Mucosa of gallbladder (tissue), 1 donor: ENCODE data around the gene SUGCT. TPM values are rescaled to one million over a fixed set of nuclear protein-coding genes. Genes with fewer than 3 reads are reported as not detected.

Source experiments
- DNase-seq: peaks from one replicate; pipeline ENCODE4 v3.0.0-alpha.2; 2020; ENCODE audit warnings: low spot score
- total RNA-seq: library from RNA; stranded (reverse); gene quantifications from one replicate; pipeline ENCODE4 v1.2.1, GENCODE V29; 2021
- donor health status: DM: no; HTN: no; CAD: no.

SUGCT gene
- total RNA-seq, 1 donor from 2014 or later: 7.6 TPM

DNA sequence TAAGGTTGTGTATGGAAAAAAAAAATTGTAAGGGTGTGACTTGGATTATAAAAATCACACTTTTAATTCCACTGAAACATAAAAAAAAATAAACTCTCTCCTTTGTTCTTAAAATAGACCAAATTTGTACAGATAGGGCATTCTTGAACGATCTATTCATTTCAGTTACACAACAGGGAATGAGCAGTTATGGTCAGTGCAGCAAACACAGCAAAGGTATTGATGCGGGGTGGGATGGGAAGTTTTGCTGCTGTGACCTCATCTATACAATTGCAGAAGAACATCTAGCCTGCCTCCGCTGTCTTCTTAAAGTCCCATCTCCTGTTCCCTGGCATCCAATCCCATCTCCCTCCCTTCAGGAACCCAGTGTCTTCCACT lies 580.2 kb downstream of the SUGCT start:
- no peak for DNase-seq

DNA sequence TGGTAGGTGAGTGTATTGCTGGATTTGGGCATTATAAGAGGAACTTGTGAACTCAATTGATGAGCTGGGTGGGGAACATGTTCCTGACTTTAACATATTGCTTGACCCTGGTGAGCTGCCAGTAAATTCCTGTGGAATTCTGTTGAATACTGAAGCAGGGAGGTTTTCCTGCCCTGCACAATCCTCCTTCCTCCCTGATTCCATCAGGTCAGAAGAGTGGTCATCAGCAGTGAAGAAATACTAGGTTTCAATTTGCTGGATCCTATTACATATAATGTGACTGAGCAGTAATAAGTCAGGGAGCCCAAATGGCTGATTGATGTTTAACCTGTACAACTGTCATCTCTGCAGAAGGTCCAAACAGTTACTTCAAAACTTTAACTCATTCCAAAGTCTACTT lies 581.2 kb downstream of the SUGCT start:
- DNase-seq: no peak

DNA sequence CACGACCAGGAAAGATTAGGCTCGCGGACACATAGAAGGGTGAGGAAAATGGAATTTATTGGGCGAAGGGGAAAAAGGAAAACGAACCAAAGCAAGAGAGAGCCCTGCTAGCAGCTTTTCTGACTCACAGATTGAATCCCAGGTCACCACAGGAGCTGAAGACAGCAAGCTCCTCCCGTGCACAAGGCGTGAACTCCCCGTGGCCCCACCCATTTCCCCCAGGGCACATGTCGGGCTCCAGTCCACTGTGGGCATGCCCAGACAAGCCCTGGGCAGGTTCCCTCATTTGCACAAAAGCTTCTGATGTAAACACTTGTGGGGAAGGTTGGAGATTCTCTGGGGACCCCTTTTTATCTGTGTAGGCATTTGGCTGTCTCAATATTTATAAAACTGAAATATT lies 582.4 kb downstream of the SUGCT start:
- peak; percentile 24 for DNase-seq

DNA sequence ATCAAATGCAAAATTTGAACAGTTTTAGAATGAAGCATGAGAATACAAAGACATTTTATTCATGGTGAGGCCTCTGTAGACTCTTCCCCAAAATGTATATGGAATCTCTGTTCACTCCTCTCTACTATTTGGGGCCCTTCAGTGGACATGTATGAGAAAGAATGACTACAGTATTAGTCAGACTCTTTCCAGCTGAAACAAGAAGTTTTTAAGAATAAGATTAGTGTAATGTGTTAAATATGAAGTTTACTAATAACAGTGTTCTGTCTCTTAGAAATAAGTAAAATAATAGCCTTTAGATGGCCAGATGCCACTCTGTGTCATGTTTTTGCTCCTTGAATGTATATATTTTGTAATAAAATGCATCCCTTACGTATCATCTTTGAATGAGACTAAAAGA lies 585.6 kb downstream of the SUGCT start:
- no peak for DNase-seq

DNA sequence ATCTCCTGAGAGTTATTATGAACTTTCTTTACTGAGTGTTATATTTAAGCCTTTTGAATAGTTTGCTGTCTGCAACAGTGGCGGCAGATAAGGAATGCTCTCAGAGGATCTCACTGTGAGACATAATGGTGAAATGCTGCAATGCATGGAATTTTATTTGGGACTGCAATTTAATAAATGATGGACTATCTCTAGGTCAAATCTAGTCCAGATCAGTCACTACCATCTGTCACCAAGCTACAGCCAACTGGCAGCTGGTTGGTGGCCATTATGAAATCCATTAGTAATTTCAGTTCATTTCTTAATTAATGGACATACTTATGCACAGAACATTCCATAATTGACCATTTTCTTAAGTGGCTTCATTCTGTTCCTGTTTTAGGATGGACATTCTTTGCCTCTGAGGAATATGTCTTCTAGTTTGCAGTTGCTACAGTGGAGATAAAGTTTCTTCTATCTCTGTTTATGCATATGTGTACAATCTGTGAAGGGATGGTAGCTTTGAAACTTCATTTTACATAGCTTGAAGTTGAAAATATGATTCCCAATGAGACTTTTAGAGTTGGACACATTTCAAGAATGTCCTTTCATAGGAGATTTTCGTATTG lies 586.6 kb downstream of the SUGCT start:
- no peak for DNase-seq

DNA sequence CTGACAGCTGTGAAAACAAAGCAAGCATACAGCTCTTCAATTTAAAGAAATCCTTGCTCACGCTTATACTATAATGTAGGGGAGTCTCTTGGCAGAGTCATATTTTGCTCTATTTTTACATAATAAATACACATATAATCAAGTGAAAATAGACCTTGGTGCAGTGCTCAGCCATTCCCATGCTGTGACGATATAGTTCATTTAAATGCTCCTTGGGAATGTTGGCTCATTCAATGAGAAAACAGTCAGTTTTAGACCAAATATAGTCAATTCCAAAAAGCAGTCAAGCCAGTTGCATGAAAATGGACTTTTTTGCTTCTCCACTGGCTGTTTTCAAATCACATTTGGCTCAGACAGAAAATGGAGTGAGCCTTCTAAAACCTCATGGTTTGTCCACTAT lies 587.4 kb downstream of the SUGCT start:
- no peak for DNase-seq

DNA sequence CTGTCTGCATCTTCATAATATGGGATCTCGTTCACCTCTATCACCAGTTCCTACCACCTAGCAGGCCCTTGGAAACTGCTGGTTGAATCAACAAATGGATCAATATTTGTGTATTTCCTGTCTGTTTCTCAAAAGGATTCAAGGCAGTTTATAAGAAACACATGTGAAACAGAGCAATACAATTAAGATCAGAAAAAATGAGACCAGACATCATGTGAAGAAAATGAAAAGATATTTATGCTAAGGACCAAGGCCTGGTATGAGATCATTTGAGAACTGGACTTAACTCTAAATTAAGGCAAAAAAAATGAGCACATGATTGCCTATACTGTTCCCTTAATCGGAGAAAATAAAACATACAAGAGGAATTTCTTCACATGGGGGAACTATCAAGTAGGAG lies 589.0 kb downstream of the SUGCT start:
- no peak for DNase-seq

DNA sequence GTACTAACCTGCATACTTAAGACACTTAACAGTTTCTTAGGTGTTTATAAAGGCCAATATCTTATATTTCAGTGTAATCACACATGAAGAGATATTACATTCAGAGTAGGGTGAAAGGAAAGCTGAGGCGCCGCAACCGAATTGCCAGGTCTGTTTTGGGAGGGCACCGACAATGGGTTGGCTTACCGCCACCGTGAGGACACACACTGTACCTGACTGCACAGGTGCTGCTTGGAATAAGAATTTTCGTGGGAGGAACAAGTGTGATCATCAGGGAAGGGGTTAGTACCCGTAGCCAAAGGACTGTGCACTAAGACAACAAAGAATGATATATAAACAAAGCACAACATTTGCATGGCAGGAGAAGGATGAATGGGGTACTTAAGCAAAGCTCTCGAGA lies 591.8 kb downstream of the SUGCT start:
- DNase-seq: no peak

DNA sequence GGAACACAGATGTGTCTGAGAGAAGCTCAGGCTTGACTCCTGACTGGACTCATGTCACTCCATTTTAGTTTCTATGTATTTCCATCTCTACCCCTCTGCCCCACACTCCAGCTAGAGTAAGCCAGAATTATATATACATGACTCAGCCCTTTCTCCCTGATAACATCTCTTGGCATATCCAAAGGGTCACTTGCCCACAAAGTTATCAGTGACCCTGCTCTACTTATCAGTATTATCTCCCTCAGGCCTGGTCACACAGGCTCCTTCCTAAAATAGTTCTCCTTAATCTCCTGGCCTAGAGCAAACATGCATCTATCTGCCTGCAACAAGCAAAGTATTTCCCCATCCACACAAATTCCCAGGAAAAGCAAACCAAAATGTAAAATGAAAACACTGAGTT lies 598.3 kb downstream of the SUGCT start:
- no peak for DNase-seq

DNA sequence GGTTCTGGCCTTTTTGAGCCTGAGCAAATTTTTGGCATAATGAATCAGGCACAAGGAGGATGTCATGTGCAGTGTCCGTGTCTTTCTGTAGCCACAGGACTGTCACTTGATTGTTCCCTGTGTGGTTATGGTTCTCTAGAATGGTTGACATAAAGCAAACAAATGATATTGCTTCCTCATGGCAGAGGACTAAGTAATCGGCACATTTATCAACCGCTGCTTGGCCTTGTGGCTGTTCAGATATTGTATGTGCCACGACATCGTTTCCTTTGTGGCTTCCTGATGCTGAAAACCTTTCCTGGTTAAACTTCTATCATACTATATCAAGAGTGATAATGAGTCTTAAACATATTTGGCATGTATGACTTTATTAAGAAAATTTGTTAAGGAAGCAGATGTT lies 598.8 kb downstream of the SUGCT start:
- DNase-seq: no peak

DNA sequence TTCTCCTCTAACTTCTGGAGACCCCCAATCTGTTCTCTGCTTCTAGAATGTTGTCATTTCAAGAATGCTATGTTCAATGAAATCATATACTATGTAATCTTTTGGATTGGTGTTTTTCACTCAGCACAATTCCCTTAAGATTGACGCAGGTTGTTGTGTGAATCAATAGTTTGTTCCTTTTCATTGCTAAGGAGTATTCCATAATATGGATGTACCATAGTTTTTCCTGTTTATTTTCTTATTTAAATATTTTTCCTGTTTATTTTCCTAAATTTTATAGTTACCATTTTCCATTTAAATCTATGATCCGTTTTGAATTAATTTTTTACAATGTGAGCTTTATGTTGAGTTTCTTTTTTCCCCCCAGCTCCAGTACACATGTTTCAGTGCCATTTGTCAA lies 604.5 kb downstream of the SUGCT start:
- no peak for DNase-seq

DNA sequence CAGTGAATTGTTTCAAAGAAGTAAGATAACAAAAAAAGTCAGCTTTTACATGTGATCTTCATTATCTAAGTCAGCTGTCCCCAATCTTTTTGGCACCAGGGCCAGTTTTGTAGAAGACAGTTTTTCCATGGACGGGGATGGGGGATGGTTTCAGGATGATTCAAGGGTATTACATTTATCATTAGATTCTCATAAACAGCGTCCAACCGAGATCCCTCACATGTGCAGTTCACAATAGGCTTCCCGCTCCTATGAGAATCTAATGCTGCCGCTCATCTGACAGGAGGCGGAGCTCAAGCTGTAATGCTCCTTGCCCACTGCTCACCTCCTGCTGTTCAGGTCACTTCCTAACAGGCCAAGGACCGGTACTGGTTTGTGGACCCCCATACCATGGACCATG lies 607.5 kb downstream of the SUGCT start:
- no peak for DNase-seq

DNA sequence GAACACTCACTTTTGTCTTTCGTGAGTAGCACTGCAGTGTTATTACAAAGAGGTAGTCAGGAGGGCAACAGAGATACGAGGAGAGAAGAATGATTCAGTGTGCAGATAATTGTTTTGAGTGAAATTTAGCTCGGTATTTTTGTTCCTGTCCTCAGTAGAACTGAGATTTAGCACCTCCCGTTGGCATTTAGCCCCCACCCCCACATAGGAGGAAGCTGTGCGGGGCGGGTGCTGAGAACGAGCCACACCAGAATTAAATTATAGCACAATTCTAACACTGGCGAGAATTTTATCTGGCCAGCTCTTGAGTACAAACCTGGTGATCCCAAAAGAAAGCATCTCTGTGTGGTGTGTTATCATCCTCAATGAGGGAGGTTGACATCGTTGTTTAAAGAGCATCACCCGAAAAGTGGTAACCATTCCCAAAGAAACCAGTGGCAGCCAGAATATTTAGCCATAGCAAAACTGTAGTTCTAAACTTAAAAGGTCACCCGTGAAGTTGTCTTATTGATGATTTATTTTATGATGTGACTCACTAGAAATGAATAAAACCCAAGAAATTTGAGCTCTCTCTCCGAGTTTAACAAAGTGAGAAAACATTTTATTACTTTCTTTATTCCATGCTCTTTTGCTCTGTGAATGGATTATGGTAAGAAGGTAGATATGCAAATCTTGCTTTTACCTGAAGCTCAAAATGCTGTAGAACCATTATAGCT lies 612.2 kb downstream of the SUGCT start:
- DNase-seq: no peak

DNA sequence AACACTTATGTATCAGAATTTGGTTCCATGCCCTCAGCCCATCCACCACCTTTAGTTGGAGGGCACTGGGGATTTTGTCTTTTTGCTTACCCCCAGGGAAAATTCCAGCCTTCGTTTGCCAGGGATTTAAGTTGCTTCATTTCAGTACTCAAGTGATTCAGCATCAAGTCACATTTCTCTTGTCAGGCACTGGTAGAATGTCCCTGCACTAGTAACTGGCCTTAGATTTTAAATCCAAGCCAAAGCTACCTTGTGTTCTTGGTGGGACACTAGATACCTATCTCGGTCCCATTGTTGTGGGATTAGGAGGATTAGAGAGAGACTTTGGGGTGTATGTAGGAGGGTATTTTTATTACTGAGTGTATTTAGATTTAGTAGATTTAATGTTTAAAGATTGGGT lies 613.1 kb downstream of the SUGCT start:
- no peak for DNase-seq

DNA sequence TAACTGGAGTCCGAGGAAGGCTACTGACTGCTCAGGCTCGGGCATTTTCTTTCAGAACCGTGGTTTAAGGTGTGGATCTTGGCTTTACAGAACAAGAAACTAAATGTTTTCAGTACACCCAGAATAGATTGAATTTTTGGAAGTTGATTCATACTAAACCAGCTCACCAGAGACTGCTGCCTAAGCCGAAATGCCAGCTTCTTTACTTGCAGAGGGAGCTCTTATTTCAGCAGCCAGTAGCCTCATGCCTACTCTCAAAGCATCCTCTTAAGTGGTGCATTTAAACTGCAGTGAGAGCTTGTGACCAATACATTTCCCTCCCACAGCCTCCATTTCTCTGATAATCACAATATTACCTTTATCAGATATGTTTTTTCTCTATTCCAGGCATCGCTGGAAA lies 615.1 kb downstream of the SUGCT start:
- no peak for DNase-seq

DNA sequence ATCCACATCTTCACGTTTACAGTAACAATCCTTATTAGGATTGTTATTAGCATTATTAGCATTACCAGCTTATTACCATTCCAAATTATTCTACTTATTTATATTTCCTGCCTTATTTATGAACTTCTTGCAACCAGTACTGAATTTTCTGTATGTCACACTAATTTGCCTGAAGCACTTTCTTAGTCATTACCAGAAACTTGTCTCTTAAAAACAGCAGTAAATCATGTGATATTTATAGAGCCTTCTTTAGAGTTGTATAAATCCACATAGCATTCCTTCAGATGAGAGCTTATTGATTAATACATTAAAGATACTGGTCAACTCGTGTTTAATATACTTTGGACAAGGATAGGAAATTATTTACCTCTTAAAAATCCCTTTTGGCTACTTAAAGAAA lies 618.6 kb downstream of the SUGCT start:
- no peak for DNase-seq

DNA sequence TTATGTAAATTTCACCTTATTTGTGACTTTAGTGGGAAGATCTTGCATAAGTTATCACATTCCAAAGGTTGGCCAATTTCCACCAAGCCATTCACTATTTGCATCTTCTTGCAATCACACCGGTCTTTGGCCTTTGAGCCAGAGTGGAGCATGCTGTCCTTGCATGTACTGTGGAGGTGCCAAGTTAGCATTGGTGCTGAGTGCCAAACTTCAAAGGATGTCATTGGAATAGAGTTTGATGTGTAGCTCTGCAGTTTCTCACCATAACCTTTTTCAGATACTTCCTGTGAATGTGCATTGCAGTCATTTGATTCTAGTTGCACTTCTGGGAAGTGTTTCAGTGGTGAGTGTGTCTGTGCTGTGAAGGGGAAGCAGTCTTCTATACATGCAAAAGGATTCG lies 620.6 kb downstream of the SUGCT start:
- no peak for DNase-seq

DNA sequence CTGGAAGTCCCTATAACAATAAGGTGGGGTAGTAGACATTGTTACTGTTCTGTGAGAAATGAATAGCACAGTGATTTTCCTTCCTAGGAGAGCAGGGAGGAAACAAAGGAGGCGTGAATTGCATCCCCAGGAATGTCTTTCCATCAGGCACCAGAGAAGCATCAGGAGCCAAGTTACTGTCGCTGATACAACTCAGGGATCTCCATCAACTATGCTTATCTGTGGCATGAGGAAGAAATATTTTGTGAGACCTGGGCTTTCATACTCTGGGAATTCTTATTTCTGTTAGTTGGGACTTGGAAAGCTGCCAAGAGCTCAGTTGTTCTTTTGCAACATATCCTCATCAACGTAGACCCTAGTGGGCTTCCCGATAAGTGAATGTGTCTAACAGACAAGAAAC lies 622.3 kb downstream of the SUGCT start:
- no peak for DNase-seq

DNA sequence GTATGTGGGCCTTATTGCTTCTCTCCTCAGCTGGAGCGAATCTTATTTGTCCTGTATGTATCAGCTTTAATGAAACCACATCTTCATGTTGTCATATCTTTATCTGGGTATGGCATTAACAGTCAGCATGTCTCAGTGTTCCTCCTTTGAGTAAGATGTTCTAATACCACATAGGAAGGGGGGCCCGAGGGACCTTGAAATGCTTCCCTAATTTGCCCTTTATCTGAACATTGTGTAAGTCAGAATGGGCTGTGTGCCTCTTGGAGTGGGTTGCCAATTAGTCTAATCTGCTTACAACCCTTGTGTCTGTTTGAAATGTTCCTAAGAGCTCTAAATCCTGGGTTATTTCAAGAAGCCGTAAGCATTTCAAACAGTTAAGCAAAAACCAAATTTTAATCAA lies 623.8 kb downstream of the SUGCT start:
- no peak for DNase-seq

DNA sequence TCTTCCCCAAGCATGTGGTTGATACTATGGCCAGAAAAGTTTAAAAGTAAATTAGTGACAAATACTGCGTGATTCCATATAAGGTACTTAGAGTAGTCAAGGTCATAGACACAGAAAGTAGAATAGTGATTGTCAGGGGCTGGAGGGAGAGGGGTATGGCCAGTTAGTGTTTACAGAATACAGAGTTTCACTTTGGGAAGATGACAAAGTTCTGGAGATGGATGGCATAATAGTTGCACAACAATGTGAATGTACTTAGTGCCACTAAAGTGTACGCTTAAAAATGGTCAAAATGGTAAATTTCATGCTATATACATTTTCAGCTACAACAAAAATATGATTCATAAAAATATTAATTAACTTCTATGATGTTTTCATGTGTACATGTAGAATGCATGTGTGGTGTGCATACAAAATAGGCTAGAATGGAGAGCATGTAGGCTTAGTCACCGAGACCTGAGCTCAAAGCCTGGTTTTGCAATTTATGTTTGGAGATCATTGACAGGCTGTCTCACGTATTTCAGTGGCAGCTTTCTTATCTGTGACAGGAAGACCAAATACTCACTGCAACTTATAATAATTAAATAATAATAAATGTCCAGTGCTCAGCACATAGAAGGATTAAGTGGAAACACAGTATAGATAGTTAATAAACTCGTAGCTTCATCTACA lies 625.6 kb downstream of the SUGCT start:
- DNase-seq: no peak

DNA sequence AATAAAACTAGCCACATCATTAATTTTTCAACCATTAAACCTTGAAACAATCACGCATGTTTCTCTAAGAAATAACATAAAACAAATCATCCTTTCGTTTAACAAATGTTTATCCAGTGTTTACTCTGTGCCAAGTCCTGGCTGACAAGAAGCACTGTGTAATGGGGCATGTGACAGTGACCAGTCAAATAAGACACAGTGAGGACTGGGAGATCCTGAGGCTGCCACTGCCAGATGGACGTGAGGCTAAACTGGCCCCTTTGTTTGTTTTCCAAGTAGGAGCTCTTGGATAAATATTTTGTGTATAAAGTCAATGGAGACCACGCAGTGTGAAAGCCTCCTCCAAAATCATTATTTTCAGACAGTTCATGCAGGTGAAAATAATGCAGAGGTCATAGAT lies 626.2 kb downstream of the SUGCT start:
- no peak for DNase-seq

DNA sequence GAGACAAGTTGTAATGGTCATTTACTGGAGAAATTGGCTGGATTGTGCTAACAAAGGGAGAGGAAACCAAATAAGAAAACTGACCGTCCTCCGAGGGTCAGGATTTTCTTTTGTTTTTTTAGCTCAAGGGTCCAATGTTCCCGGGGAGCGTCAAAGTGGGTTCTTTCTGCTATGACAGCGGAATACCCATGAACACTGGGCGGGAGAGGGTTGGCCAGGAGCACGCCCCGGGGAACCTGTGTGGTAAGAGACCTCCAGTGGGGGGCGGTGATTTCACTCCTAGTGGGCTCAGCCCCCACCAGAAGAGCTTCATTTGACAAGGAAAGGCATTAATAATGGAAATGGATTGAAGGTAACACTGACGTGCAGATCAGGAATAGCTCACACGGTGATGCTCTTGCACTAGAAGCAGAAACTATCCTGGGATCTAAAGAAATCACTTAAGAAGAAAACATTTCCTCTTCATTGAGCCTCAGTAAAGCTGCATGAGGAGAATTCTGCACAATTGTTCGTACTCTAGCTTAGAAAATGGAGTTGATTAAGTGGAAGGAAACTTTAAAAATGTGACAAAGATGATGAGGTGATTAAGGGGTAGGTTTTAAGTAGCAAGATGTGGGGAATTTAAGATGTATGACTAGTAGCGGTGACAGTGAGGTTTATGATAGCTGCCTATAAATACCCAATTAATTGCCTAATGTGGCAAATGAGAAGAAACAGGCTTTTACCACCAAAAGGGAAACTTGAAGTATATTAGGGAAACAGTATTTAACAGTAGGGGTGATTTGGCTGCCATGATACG lies 627.2 kb downstream of the SUGCT start:
- no peak for DNase-seq
